Breast epithelium (tissue), 3 donors: ENCODE measurements around the gene ANKRD37.

Experiments used
- POLR2A ChIP-seq: fragments of 450-650 bp; IDR thresholded peaks from one replicate; pipeline ENCODE4 v1.6.1; 2016; ENCODE audit warnings: antibody characterized with exemption, mild to moderate bottlenecking, moderate library complexity
- TF ChIP-seq, protein P1 (sequence below), 3 donors: fragments of 450-650 bp; IDR thresholded peaks; one replicate each; pipeline ENCODE4 v1.5.1; 2016 to 2017; ENCODE audit warnings: antibody characterized with exemption in 3 of 3, mild to moderate bottlenecking in 3 of 3, moderate library complexity in 3 of 3

GRCh38 chr4:185425647-185426352, 29.2 kb downstream of the ANKRD37 start, which contains the start of gene UFSP2:
- TF ChIP-seq, protein P1, sequence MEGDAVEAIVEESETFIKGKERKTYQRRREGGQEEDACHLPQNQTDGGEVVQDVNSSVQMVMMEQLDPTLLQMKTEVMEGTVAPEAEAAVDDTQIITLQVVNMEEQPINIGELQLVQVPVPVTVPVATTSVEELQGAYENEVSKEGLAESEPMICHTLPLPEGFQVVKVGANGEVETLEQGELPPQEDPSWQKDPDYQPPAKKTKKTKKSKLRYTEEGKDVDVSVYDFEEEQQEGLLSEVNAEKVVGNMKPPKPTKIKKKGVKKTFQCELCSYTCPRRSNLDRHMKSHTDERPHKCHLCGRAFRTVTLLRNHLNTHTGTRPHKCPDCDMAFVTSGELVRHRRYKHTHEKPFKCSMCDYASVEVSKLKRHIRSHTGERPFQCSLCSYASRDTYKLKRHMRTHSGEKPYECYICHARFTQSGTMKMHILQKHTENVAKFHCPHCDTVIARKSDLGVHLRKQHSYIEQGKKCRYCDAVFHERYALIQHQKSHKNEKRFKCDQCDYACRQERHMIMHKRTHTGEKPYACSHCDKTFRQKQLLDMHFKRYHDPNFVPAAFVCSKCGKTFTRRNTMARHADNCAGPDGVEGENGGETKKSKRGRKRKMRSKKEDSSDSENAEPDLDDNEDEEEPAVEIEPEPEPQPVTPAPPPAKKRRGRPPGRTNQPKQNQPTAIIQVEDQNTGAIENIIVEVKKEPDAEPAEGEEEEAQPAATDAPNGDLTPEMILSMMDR (IDR thresholded peaks at IDR 0.05) = peak in 1 of 3 donors; percentile 9
- TF ChIP-seq POLR2A = peak; percentile 46
